K562 (cell line): Measurements from ENCODE around the gene PRKAA1. TPM values are rescaled to one million over a fixed set of nuclear protein-coding genes. Genes with fewer than 3 reads are reported as not detected.

ENCODE experiments used
- BCLAF1 ChIP-seq, 2 experiments: fragments of 450-650 bp in 1 of 2; IDR thresholded peaks; 2 replicates each; pipeline ENCODE4 v1.6.1; 2011 to 2017; ENCODE audit warnings: low read depth in 2 of 2, antibody characterized with exemption in 1 of 2, borderline replicate concordance in 1 of 2, low read length in 1 of 2, mild to moderate bottlenecking in 1 of 2, mixed read lengths in 1 of 2; ENCODE audit not compliant: control insufficient read depth in 1 of 2
- BRD9 ChIP-seq: fragments of 450-650 bp; IDR thresholded peaks from 2 replicates; pipeline ENCODE4 v1.6.1; 2018; ENCODE audit warnings: low read depth; ENCODE audit not compliant: partially characterized antibody
- CBX3 ChIP-seq, 2 experiments: IDR thresholded peaks; 1 replicate in 1 of 2; 2 replicates in 1 of 2; pipeline ENCODE4 v1.6.1; 2012; ENCODE audit warnings: inconsistent platforms in 2 of 2, low read length in 2 of 2, borderline replicate concordance in 1 of 2, control low read depth in 1 of 2
- DPF2 ChIP-seq: fragments of 450-650 bp; IDR thresholded peaks from 2 replicates; pipeline ENCODE4 v1.6.1; 2016
- ETS1 ChIP-seq: conservative IDR thresholded peaks from 2 replicates; pipeline ENCODE4 v1.6.1; 2011; ENCODE audit warnings: low read depth, mild to moderate bottlenecking, low read length; ENCODE audit not compliant: control insufficient read depth
- FOS ChIP-seq: IDR thresholded peaks from 3 replicates; pipeline ENCODE4 v1.6.1; 2011; ENCODE audit not compliant: insufficient read length; ENCODE audit errors: extremely low read depth
- MAFF ChIP-seq: IDR thresholded peaks from 2 replicates; pipeline ENCODE4 v1.6.1; 2012; ENCODE audit warnings: low read length, improper control_type of control experiment
- MECOM ChIP-seq: fragments of 250-450 bp; sonication (Bioruptor Pico); IDR thresholded peaks from 2 replicates; pipeline ENCODE4 v1.8.0; 2022; ENCODE audit warnings: inconsistent platforms
- NR0B1 ChIP-seq: fragments of 450-650 bp; IDR thresholded peaks from one replicate; pipeline ENCODE4 v1.6.1; 2018; ENCODE audit warnings: mild to moderate bottlenecking, moderate library complexity; ENCODE audit not compliant: partially characterized antibody
- SMAD3 ChIP-seq: fragments of 450-650 bp; formaldehyde crosslinking; conservative IDR thresholded peaks from 2 replicates; pipeline ENCODE4 v1.4.0; 2020; ENCODE audit warnings: mild to moderate bottlenecking
- SMARCA5 ChIP-seq: fragments of 450-650 bp; IDR thresholded peaks from 2 replicates; pipeline ENCODE4 v1.6.1; 2016
- THRA ChIP-seq: fragments of 450-650 bp; IDR thresholded peaks from 2 replicates; pipeline ENCODE4 v1.6.1; 2017; ENCODE audit warnings: mild to moderate bottlenecking, moderate library complexity
- TOE1 ChIP-seq, 2 experiments: fragments of 450-650 bp in 1 of 2; sonication (generic) in 1 of 2; formaldehyde crosslinking in 1 of 2; IDR thresholded peaks; 2 replicates each; pipeline versions ENCODE4 v1.7.1 to v1.8.0; 2016 to 2022; ENCODE audit warnings: borderline replicate concordance in 2 of 2, mild to moderate bottlenecking in 2 of 2, antibody characterized with exemption in 1 of 2, inconsistent platforms in 1 of 2, low read depth in 1 of 2, missing genetic modification reagents in 1 of 2, moderate library complexity in 1 of 2
- ZNF12 ChIP-seq: sonication (generic); formaldehyde crosslinking; IDR thresholded peaks from 2 replicates; pipeline ENCODE4 v1.4.0; 2020; ENCODE audit warnings: mild to moderate bottlenecking, missing genetic modification reagents
- ZNF511 ChIP-seq: sonication (generic); formaldehyde crosslinking; IDR thresholded peaks from 2 replicates; pipeline ENCODE4 v1.8.0; 2022; ENCODE audit warnings: mild to moderate bottlenecking, missing genetic modification reagents
- polyA plus RNA-seq, 8 experiments: library from polyadenylated mRNA; depleted of rRNA in 4 of 8; stranded (reverse) in 5 of 8; unstranded in 3 of 8; fragments of >200 nt; fragmentation: Nextera tagmentation in 2 of 8; fragmentation: Illumina TruSeq in 1 of 8; extraction: Ambion mirVana in 2 of 8; extraction: Trizol in 1 of 8; gene quantifications; 2 replicates each; pipeline versions ENCODE4 v1.2.1 to v1.2.3, GENCODE V29; 2011 to 2014; ENCODE audit warnings: inconsistent platforms in 1 of 8, missing spikeins in 1 of 8
- total RNA-seq, 7 experiments: library from RNA; depleted of rRNA in 6 of 7; stranded (reverse); fragments of >200 nt in 6 of 7; fragmentation: Illumina TruSeq in 2 of 7; extraction: Trizol in 2 of 7; gene quantifications; 2 replicates each; pipeline versions ENCODE4 v1.2.1 to v1.2.3, GENCODE V29; 2011 to 2021; ENCODE audit warnings: low replicate concordance in 1 of 7

PRKAA1 gene
- total and polyA plus RNA-seq, 9 of the 15 experiments (the other 6 are each of a cell fraction or from before 2014, with no cell fraction given): 24.5 to 84.0 (median 51.4) TPM

- TF ChIP-seq BCLAF1 (IDR thresholded peaks at IDR 0.05; ENCODE audit: borderline replicate concordance in 1 of 2, control insufficient read depth in 1 of 2, low read depth in 2 of 2, low read length in 1 of 2): no peak
- no peak for TF ChIP-seq ZNF12 (CRISPR knock-in tag)
- TF ChIP-seq SMAD3 (CRISPR knock-in tag): no peak
- no peak for TF ChIP-seq FOS
- TF ChIP-seq TOE1 (IDR thresholded peaks at IDR 0.05; ENCODE audit: borderline replicate concordance): no peak
- no peak for TF ChIP-seq TOE1 (CRISPR knock-in tag; IDR thresholded peaks at IDR 0.05; ENCODE audit: borderline replicate concordance, low read depth)
- no peak for TF ChIP-seq SMARCA5
- TF ChIP-seq THRA: no peak
- peak; percentile 16; the same call in 1 of the 2 replicates for TF ChIP-seq MAFF
- no peak for TF ChIP-seq NR0B1
- peak in 1 of 2 experiments; percentile 88; a peak in 2 of 3 replicates for TF ChIP-seq CBX3 (IDR thresholded peaks at IDR 0.05; ENCODE audit: borderline replicate concordance in 1 of 2, low read length in 2 of 2)
- TF ChIP-seq DPF2: peak; percentile 30; the same call in 1 of the 2 replicates
- no peak for TF ChIP-seq ETS1
- TF ChIP-seq MECOM (CRISPR knock-in tag): no peak
- TF ChIP-seq BRD9: peak; percentile 22
- no peak for TF ChIP-seq ZNF511 (CRISPR knock-in tag)
These were observed 49.4 kb upstream of the PRKAA1 start (continued) for GRCh38 chr5:40847525-40847924.
